Fibroblast of villous mesenchyme (primary cell): ENCODE measurements around the gene ACAD11. TPM values are rescaled to one million over a fixed set of nuclear protein-coding genes. Genes with fewer than 3 reads are reported as not detected.
"Not testable (repeated sequence)": the region's sequence is repeated elsewhere in the genome, so short reads cannot be mapped to it uniquely, and the experiment has no call there.

ENCODE experiments used
- DNase-seq: peaks from one replicate; pipeline ENCODE4 v3.0.0-alpha.2; 2010; ENCODE audit warnings: low read depth
- H3K4me3 ChIP-seq: 2 replicates; pipeline ENCODE4 v1.5.1; 2011; ENCODE audit warnings: low read depth, mild to moderate bottlenecking, low read length
- CTCF ChIP-seq: IDR thresholded peaks from 2 replicates; pipeline ENCODE4 v1.5.1; 2012; ENCODE audit warnings: low read depth, mild to moderate bottlenecking, low read length; ENCODE audit not compliant: insufficient read depth
- total RNA-seq: library from RNA; depleted of rRNA; stranded (reverse); fragments of >200 nt; gene quantifications from 2 replicates; pipeline ENCODE4 v1.2.3, GENCODE V29; 2012

The ACAD11 gene
- total RNA-seq, 1 donor, result 45.3 TPM

DNA sequence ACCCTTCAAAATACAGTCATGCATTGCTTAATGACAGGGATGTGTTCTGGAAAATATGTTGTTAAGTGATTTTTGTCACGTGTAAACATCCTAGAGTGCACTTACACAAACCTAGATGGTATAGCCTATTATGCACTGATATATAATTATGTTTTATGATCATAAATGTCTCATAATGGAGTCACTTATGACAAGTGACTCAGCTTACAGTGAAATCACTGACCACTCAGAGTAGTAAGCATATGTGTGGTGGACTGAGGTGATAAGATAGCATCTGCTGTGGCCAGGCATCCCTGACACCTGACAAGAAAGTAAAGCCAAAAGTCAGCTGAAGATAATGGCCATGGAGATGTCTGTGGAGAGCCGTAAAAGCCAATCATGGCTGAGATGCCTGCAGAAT, 5.4 kb downstream of the ACAD11 start:
- no peak for DNase-seq
- H3K4me3 ChIP-seq, result no peak overlapping the region
- TF ChIP-seq CTCF, result no peak

GRCh38 chr3:132652640-132653270, 6.9 kb downstream of the ACAD11 start:
- TF ChIP-seq CTCF, result no peak
- DNase-seq, result peak; percentile 34
- no peak overlapping the region for H3K4me3 ChIP-seq

- DNase-seq, result no peak
- H3K4me3 ChIP-seq, result no peak overlapping the region
- TF ChIP-seq CTCF, result no peak
These were observed 9.5 kb downstream of the ACAD11 start for GRCh38 chr3:132650153-132650552.

- no peak for DNase-seq
- H3K4me3 ChIP-seq, result no peak overlapping the region
- no peak for TF ChIP-seq CTCF
These were observed 14.6 kb downstream of the ACAD11 start for GRCh38 chr3:132645058-132645457.

DNA sequence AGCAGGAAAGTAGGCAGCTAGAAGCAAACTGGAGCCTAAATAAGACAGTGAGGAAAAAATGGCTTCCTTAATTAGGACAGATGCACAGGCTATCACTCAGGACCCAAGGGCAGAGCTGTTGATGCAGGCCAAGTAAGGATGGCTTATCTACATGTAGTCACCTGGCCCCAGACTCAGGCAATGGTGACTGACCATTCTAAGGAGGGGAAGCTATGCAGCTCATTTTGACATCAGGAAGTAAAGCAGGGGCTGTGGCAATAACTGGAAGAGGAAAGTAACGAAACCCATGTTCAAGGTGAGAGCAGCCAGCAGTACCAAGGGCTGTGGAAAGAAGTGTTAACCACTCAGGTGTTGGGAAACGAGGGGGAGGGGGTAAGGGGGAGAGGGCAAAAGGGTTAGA, 16.2 kb downstream of the ACAD11 start:
- no peak for TF ChIP-seq CTCF
- H3K4me3 ChIP-seq, result no peak overlapping the region
- no peak for DNase-seq

- no peak for DNase-seq
- H3K4me3 ChIP-seq, result no peak overlapping the region
- TF ChIP-seq CTCF, result no peak
These were observed 17.1 kb downstream of the ACAD11 start for GRCh38 chr3:132642539-132642847.

DNA sequence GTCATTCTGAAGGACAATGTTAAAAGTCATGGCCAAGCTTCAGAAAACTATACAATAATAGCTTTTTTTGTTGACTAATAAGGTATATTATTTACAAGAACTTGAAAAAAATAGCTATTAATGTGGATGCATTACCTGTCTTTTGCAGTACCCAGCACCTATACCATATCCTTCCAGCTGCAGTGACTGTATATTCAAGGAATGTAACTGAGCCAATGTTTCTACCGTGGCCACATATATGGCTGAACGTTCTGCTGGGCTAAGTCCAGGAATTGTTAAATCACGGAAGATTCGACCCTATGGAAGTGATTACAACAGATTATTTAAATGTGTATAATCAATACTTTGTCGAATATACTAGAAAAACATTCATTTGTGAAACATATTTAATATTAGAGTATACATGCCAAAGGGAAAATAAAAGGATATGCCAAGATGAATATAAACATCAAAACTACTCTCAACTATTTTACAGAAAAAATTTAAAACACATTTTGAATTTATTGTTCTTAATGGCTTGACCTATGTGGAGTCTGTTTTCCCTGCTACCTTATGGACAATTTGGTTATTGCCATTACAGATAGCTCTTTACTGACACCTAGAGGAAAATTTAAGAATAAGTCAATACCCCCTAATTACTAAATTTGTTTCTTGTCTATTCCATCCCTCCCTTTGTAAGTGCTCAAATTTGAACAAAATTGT, 17.6 kb downstream of the ACAD11 start:
- DNase-seq, result peak; percentile 69
- TF ChIP-seq CTCF, result peak; percentile 70
- H3K4me3 ChIP-seq, result no peak overlapping the region

- not testable (repeated sequence) for DNase-seq
These were observed 18.2 kb downstream of the ACAD11 start for GRCh38 chr3:132641427-132641826.

More at GRCh38 chr3:132641427-132641826, 18.2 kb downstream of the ACAD11 start:
- not testable (repeated sequence) for H3K4me3 ChIP-seq
